ENCODE measurements around the gene HOXB7.

DNA sequence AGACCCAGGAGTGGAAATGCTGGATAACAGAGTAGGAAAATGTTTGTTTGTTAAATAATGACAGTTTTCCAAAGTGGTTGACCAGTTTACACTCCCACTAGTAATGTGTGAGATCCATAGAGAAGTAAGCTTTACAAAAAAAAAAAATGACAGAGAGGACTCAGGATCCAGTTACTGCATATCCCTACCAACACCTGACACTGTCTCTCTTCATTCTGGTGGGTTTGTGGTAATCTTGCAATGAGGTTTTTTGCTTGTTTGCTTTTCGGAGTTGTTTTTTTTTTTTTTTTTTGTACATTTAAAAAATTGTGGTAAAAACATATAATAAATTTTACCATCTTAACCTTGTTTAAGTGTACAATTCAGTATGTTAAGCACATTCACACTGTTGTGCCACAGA lies 38.9 kb upstream of the HOXB7 start:
- TF ChIP-seq, protein P1, sequence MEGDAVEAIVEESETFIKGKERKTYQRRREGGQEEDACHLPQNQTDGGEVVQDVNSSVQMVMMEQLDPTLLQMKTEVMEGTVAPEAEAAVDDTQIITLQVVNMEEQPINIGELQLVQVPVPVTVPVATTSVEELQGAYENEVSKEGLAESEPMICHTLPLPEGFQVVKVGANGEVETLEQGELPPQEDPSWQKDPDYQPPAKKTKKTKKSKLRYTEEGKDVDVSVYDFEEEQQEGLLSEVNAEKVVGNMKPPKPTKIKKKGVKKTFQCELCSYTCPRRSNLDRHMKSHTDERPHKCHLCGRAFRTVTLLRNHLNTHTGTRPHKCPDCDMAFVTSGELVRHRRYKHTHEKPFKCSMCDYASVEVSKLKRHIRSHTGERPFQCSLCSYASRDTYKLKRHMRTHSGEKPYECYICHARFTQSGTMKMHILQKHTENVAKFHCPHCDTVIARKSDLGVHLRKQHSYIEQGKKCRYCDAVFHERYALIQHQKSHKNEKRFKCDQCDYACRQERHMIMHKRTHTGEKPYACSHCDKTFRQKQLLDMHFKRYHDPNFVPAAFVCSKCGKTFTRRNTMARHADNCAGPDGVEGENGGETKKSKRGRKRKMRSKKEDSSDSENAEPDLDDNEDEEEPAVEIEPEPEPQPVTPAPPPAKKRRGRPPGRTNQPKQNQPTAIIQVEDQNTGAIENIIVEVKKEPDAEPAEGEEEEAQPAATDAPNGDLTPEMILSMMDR (conservative IDR thresholded peaks at IDR 0.05; ENCODE audit: low read length), result no peak
- TF ChIP-seq EZH2phosphoT487 (IDR thresholded peaks at IDR 0.05; ENCODE audit: borderline replicate concordance, low read depth, low read length), result no peak

Measured in OCI-LY7 (cell line).